Measurements from ENCODE around the gene CHST13.
A peak's percentile ranks its signal among the peaks of the same experiment; 100 is the strongest.

Gene CHST13

DNA sequence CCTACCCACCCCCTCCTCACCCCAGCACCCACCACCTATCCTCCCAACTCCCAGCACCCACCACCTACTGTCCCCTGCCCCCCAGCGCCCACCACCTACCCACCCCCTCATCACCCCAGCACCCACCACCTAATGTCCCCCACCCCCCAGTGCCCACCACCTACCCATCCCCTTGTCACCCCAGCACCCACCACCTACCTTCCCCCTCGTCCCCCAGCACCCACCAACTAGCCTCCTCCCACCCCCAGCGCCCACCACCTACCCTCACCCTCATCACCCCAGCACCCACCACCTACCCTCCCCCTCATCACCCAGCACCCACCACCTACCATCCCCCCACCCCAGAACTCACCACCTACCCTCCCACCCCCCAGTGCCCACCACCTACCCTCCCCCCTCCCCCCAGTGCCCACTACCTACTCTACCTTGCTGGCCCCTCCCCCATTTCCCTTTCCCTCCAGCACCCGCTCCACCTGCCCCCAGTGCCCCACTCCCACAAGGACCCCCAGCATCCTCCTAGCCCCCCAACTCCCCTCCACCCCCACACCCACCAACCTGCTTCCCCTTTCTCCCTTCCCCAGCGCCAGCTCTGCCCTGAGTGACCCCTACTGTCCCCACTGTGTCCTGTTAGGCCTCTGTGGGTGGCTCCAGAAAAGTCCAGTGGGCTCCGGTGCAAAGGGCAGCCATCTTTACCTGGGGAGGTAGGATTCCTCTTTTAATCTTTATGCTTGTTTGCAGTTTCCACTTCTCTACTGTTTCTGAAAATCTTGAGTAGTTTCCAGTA, 7.6 kb upstream of the CHST13 start:
- Histone ChIP-seq H3K4me3 (ENCODE audit: insufficient read depth, low read depth, low read length) (no peak overlapping the region), H3K36me3 (ENCODE audit: control insufficient read depth, insufficient read depth, low read length) (no peaks in the 10 kb centered on the region), H3K4me1 (ENCODE audit: control insufficient read depth, insufficient read depth, low read length) (peaks cover 19% of the 10 kb centered on the region), H3K27me3 (ENCODE audit: control insufficient read depth, insufficient read depth, low read length, poor library complexity, severe bottlenecking) (no peaks in the 10 kb centered on the region), H3K9me3 (ENCODE audit: control insufficient read depth, low read length) (no peaks in the 10 kb centered on the region), H3K27ac (ENCODE audit: insufficient read depth, low read depth, low read length, poor library complexity, severe bottlenecking) (no peak overlapping the region)
- 90 to 98% methylated on average over 3 to 4 of the region's 6 CpGs for WGBS, 2 experiments

GRCh38 chr3:126516936-126517290, 7.0 kb upstream of the CHST13 start:
- Histone ChIP-seq H3K27me3 (ENCODE audit: control insufficient read depth, insufficient read depth, low read length, poor library complexity, severe bottlenecking) (no peaks in the 10 kb centered on the region), H3K9me3 (ENCODE audit: control insufficient read depth, low read length) (no peaks in the 10 kb centered on the region), H3K4me3 (ENCODE audit: insufficient read depth, low read depth, low read length) (no peak overlapping the region), H3K4me1 (ENCODE audit: control insufficient read depth, insufficient read depth, low read length) (peaks cover 17% of the 10 kb centered on the region), H3K36me3 (ENCODE audit: control insufficient read depth, insufficient read depth, low read length) (no peaks in the 10 kb centered on the region), H3K27ac (ENCODE audit: insufficient read depth, low read depth, low read length, poor library complexity, severe bottlenecking) (no peak overlapping the region)
- 91 to 95% methylated on average over 9 of the region's 9 CpGs for WGBS, 2 experiments

DNA sequence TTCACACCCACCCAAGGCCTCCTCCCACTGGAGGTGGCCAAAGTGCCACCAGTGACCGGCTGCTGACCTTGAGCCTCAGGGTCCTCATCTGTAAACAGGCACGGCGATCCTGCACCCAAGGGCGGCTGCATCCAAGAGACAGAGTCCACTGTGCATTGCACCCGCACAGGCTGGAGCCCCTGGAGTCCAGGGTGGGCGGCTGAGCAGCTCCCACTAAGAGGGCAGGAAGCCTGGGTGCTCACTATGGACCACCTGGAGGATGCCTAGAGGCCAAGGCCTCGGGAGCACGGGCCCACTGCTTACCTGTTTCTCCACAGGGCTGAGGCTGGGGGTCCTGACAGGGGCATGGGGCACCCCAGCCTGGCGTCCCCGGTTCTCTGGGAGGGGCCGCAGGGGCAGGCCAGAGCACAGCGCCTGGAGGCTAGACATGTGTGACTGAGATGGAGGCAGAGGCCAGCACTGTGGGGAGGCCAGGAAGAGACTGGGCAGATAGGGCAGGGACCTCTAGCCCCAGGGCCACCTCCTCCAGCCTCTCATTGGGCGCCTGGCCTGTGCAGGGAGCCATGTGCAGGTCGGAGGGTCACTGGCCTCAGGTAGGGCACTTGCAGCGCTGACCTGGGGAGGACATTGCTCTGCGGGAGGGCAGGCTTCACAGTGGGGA, 6.5 kb upstream of the CHST13 start, which contains the start of gene UROC1:
UROC1 (minus strand) TSS at position 483 of the 661 bp plus-strand sequence; CDS start at position 429, 54 bp downstream.
- Histone ChIP-seq H3K4me1 (ENCODE audit: control insufficient read depth, insufficient read depth, low read length) (peaks cover 17% of the 10 kb centered on the region), H3K9me3 (ENCODE audit: control insufficient read depth, low read length) (no peaks in the 10 kb centered on the region), H3K4me3 (ENCODE audit: insufficient read depth, low read depth, low read length) (no peak within 1 kb of the TSS), H3K27ac (ENCODE audit: insufficient read depth, low read depth, low read length, poor library complexity, severe bottlenecking) (peak within 1 kb of the TSS; percentile 16), H3K36me3 (ENCODE audit: control insufficient read depth, insufficient read depth, low read length) (no peaks in the 10 kb centered on the region), H3K27me3 (ENCODE audit: control insufficient read depth, insufficient read depth, low read length, poor library complexity, severe bottlenecking) (peaks cover 2% of the 10 kb centered on the region)
- 94 to 95% methylated on average over 16 of the region's 16 CpGs for WGBS, 2 experiments

- 93 to 94% methylated on average over 15 of the region's 15 CpGs for WGBS, 2 experiments
- H3K4me3 ChIP-seq (ENCODE audit: insufficient read depth, low read depth, low read length), result no peak overlapping the region
- H3K36me3 ChIP-seq (ENCODE audit: control insufficient read depth, insufficient read depth, low read length), result no peaks in the 10 kb centered on the region
- H3K27me3 ChIP-seq (ENCODE audit: control insufficient read depth, insufficient read depth, low read length, poor library complexity, severe bottlenecking), result peaks cover 10% of the 10 kb centered on the region
- H3K27ac ChIP-seq (ENCODE audit: insufficient read depth, low read depth, low read length, poor library complexity, severe bottlenecking), result peak overlapping the region; percentile 16
- peaks cover 17% of the 10 kb centered on the region for H3K4me1 ChIP-seq (ENCODE audit: control insufficient read depth, insufficient read depth, low read length)
- H3K9me3 ChIP-seq (ENCODE audit: control insufficient read depth, low read length), result no peaks in the 10 kb centered on the region
Observed at GRCh38 chr3:126517986-126518778, 5.8 kb upstream of the CHST13 start.

DNA sequence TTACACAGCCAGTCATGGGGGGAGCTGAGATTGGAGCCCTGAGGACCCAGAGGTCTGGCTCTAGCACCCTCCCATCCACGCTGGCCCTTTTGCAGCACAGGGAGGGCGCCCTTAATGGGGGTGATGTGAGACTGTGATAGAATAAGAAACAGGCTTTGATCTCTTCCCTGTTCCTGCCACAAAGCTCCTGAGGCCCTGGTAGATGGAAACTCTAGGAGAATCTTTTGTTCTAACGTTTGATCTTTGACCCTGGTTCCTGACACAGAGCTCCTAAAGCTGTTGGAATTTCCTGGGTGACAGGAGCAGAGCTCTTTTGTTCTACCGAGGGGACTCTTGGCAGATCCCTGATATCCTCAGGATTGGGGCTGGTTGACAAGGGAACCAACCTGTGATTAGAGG, 5.2 kb upstream of the CHST13 start:
- Histone ChIP-seq H3K27ac (ENCODE audit: insufficient read depth, low read depth, low read length, poor library complexity, severe bottlenecking) (peak overlapping the region; percentile 16), H3K4me3 (ENCODE audit: insufficient read depth, low read depth, low read length) (no peak overlapping the region)
- 46 to 55% methylated on average over 4 of the region's 4 CpGs for WGBS, 2 experiments

DNA sequence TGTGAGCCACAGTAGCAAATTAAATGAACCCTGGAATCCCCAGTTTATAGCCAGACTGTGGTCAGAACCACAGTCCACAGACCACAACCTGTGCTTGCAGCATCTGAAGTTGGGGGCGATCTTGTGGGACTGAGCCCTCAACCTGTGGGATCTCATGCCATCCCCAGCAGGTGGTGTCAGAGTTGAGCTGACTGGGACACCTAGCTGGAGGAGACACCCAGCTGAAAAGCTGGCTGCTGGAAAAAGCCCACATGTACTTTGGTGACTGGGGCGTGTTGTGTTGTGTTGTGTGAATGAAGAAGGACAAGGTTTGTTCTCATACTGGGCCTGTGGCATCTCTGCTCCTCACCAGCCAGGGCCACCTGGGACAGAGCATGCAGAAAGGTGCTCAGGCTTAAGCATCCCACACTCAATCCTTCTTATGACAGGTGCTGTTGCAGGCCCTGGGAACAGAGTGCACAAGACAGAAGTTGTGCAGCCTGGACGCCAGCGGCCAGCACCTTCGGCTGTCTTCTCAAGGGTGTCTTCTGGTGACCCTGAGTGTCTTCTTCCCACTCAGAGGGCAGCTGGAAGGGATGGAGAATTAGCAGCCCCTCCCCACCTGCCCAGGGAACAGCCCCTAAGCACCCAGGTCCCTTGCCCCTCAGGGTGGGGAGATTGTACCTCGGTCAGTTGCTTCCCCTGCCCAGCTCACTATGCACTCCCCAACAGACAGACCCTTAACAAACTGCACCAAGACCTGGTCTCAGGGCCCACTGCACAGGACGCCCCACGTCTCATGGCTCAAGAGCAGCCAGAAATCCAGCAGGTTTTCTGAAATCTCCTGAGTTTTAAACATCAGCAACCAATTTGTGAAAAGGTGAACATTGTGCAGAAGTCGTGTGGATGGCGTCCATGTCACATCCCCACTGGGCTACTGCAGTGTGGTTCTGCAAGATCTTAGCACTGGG, 4.2 kb upstream of the CHST13 start:
- Histone ChIP-seq H3K4me1 (ENCODE audit: control insufficient read depth, insufficient read depth, low read length) (peaks cover 19% of the 10 kb centered on the region), H3K9me3 (ENCODE audit: control insufficient read depth, low read length) (no peaks in the 10 kb centered on the region), H3K27me3 (ENCODE audit: control insufficient read depth, insufficient read depth, low read length, poor library complexity, severe bottlenecking) (peaks cover 26% of the 10 kb centered on the region), H3K4me3 (ENCODE audit: insufficient read depth, low read depth, low read length) (no peak overlapping the region), H3K36me3 (ENCODE audit: control insufficient read depth, insufficient read depth, low read length) (no peaks in the 10 kb centered on the region), H3K27ac (ENCODE audit: insufficient read depth, low read depth, low read length, poor library complexity, severe bottlenecking) (no peak overlapping the region)
- WGBS, 2 experiments, result 93% methylated on average over 10 of the region's 10 CpGs

More for the DNA sequence above, 5.2 kb upstream of the CHST13 start:
- H3K9me3 ChIP-seq (ENCODE audit: control insufficient read depth, low read length), result no peaks in the 10 kb centered on the region
- peaks cover 16% of the 10 kb centered on the region for H3K27me3 ChIP-seq (ENCODE audit: control insufficient read depth, insufficient read depth, low read length, poor library complexity, severe bottlenecking)
- H3K36me3 ChIP-seq (ENCODE audit: control insufficient read depth, insufficient read depth, low read length), result no peaks in the 10 kb centered on the region
- peaks cover 17% of the 10 kb centered on the region for H3K4me1 ChIP-seq (ENCODE audit: control insufficient read depth, insufficient read depth, low read length)

- Histone ChIP-seq H3K36me3 (ENCODE audit: control insufficient read depth, insufficient read depth, low read length) (no peaks in the 10 kb centered on the region), H3K4me3 (ENCODE audit: insufficient read depth, low read depth, low read length) (no peak overlapping the region), H3K27me3 (ENCODE audit: control insufficient read depth, insufficient read depth, low read length, poor library complexity, severe bottlenecking) (peaks cover 36% of the 10 kb centered on the region), H3K9me3 (ENCODE audit: control insufficient read depth, low read length) (no peaks in the 10 kb centered on the region), H3K27ac (ENCODE audit: insufficient read depth, low read depth, low read length, poor library complexity, severe bottlenecking) (no peak overlapping the region), H3K4me1 (ENCODE audit: control insufficient read depth, insufficient read depth, low read length) (peaks cover 17% of the 10 kb centered on the region)
- 92 to 94% methylated on average over 11 of the region's 11 CpGs for WGBS, 2 experiments
Observed at GRCh38 chr3:126521122-126521891, 2.6 kb upstream of the CHST13 start.

DNA sequence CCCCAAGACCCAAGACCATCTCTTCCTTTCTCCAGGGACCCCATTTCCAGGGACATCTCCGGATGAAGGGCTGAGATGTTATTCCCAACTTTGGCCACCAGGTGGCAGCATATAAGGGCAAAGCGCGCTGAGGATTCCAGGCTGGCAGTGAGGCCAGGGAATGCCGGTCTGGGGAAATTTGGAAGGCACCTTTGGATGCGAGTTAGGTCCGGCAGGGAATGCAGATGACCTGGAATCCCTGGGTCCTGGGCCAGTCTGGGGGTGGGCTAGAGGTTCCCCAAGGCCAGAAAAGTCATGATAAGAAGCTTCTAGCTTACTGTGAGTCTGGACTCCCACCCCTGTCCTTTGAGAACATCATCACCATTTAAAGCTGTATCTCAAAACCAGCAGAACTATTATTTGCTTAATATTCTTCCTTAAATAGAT, 1.6 kb upstream of the CHST13 start:
- Histone ChIP-seq H3K9me3 (ENCODE audit: control insufficient read depth, low read length) (no peaks in the 10 kb centered on the region), H3K4me3 (ENCODE audit: insufficient read depth, low read depth, low read length) (no peak overlapping the region), H3K27ac (ENCODE audit: insufficient read depth, low read depth, low read length, poor library complexity, severe bottlenecking) (no peak overlapping the region), H3K4me1 (ENCODE audit: control insufficient read depth, insufficient read depth, low read length) (peaks cover 20% of the 10 kb centered on the region), H3K27me3 (ENCODE audit: control insufficient read depth, insufficient read depth, low read length, poor library complexity, severe bottlenecking) (peaks cover 36% of the 10 kb centered on the region), H3K36me3 (ENCODE audit: control insufficient read depth, insufficient read depth, low read length) (no peaks in the 10 kb centered on the region)
- WGBS, 2 experiments, result 5 to 6% methylated on average over 6 of the region's 6 CpGs

GRCh38 chr3:126524429-126524988, 554 bp downstream of the CHST13 start:
- no peaks in the 10 kb centered on the region for H3K36me3 ChIP-seq (ENCODE audit: control insufficient read depth, insufficient read depth, low read length)
- peak overlapping the region; percentile 42 for H3K4me3 ChIP-seq (ENCODE audit: insufficient read depth, low read depth, low read length)
- no peaks in the 10 kb centered on the region for H3K9me3 ChIP-seq (ENCODE audit: control insufficient read depth, low read length)
- H3K27ac ChIP-seq (ENCODE audit: insufficient read depth, low read depth, low read length, poor library complexity, severe bottlenecking), result no peak overlapping the region
- WGBS, 2 experiments, result 15 to 17% methylated on average over 31 of the region's 31 CpGs
- H3K27me3 ChIP-seq (ENCODE audit: control insufficient read depth, insufficient read depth, low read length, poor library complexity, severe bottlenecking), result peaks cover 36% of the 10 kb centered on the region
- H3K4me1 ChIP-seq (ENCODE audit: control insufficient read depth, insufficient read depth, low read length), result peaks cover 9% of the 10 kb centered on the region

Measured in ectodermal cell (in vitro differentiated cells).